ENCODE measurements around the gene MTMR11. TPM values are rescaled to one million over a fixed set of nuclear protein-coding genes. Genes with fewer than 3 reads are reported as not detected.
A peak's percentile ranks its signal among the peaks of the same experiment; 100 is the strongest.
"Not testable (repeated sequence)": the region's sequence is repeated elsewhere in the genome, so short reads cannot be mapped to it uniquely, and the experiment has no call there.

Gene MTMR11
- total and polyA plus RNA-seq, 10 of the 15 experiments (the other 5 are each of a cell fraction or from before 2014, with no cell fraction given): 0.35 to 1.1 (median 0.73) TPM

DNA sequence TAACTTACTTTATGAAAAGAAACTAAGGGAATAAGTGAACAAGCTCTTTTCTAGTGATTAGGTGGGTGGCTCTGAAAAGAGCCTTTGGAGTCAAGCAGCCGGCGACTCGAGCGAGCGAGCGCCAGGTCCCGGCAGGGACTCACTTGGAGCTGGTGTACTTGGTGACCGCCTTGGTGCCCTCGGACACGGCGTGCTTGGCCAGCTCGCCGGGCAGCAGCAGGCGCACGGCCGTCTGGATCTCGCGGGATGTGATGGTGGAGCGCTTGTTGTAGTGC is 50.6 kb downstream of the MTMR11 start:
- TF ChIP-seq SMARCA5 (IDR thresholded peaks at IDR 0.05) (0 out of 2 replicates have a peak, but pooled peaks have one; percentile 13), POLR2AphosphoS5 (IDR thresholded peaks at IDR 0.05; ENCODE audit: low read length) (peak; percentile 71; the same call in 1 of the 2 replicates), POLR2AphosphoS2 (IDR thresholded peaks at IDR 0.05; ENCODE audit: low read depth, low read length) (peak; percentile 61; the same call in 1 of the 2 replicates), MLLT1 (IDR thresholded peaks at IDR 0.05) (peak; percentile 90), CBX5 (IDR thresholded peaks at IDR 0.05; ENCODE audit: low read depth) (0 out of 2 replicates have a peak, but pooled peaks have one; percentile 13), CHD1 (IDR thresholded peaks at IDR 0.05; ENCODE audit: low read depth, low read length) (peak; percentile 82; the same call in 1 of the 2 replicates), POLR2A (IDR thresholded peaks at IDR 0.05; ENCODE audit: low read depth, low read length) (peak; percentile 37; the same call in 1 of the 2 replicates), LARP7 (IDR thresholded peaks at IDR 0.05) (0 out of 2 replicates have a peak, but pooled peaks have one; percentile 59), ZBED1 (IDR thresholded peaks at IDR 0.05; ENCODE audit: borderline replicate concordance) (peak; percentile 55; the same call in 1 of the 2 replicates), MTA3 (IDR thresholded peaks at IDR 0.05; ENCODE audit: borderline replicate concordance, low read length) (0 out of 2 replicates have a peak, but pooled peaks have one; percentile 91)
- TF ChIP-seq, protein P1, sequence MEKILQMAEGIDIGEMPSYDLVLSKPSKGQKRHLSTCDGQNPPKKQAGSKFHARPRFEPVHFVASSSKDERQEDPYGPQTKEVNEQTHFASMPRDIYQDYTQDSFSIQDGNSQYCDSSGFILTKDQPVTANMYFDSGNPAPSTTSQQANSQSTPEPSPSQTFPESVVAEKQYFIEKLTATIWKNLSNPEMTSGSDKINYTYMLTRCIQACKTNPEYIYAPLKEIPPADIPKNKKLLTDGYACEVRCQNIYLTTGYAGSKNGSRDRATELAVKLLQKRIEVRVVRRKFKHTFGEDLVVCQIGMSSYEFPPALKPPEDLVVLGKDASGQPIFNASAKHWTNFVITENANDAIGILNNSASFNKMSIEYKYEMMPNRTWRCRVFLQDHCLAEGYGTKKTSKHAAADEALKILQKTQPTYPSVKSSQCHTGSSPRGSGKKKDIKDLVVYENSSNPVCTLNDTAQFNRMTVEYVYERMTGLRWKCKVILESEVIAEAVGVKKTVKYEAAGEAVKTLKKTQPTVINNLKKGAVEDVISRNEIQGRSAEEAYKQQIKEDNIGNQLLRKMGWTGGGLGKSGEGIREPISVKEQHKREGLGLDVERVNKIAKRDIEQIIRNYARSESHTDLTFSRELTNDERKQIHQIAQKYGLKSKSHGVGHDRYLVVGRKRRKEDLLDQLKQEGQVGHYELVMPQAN (conservative IDR thresholded peaks at IDR 0.05): 0 out of 2 replicates have a peak, but pooled peaks have one; percentile 10
- POLR2A ChIA-PET: interaction anchor here (1.2 to 4.0 kb wide), 7 partner anchors 37 to 347 kb away, joined by 3 to 57 read pairs (median 19); partner anchors contain the start of genes SF3B4 and VPS45
- ATAC-seq; H2AFZ ChIP-seq (ENCODE audit: control insufficient read depth, low read depth, low read length); H3K36me3 ChIP-seq (ENCODE audit: control insufficient read depth in 2 of 2, insufficient read depth in 2 of 2, low read length in 1 of 2); in situ Hi-C loops (cut with MboI); H3K27me3 ChIP-seq (replicated peaks in 1 of 2; ENCODE audit: control insufficient read depth in 2 of 2, insufficient read depth in 2 of 2, low read length in 1 of 2); FAIRE-seq; DNase-seq (ENCODE audit: low read depth, low spot score); H3K4me1 ChIP-seq (ENCODE audit: control insufficient read depth, insufficient read depth, low read length); H3K9me3 ChIP-seq (replicated peaks; ENCODE audit: control insufficient read depth, insufficient read depth, low read length); H4K20me1 ChIP-seq (ENCODE audit: control insufficient read depth, insufficient read depth): not testable (repeated sequence)
- RAD21 ChIA-PET (ENCODE audit: unreplicated experiment): interaction anchor here (1.1 to 3.2 kb wide), 3 partner anchors 37 to 301 kb away, joined by 3 to 22 read pairs (median 4); no protein-coding TSS in a partner anchor
- BruUV-seq (replicated peaks): TSS peak; percentile 97
- H3K4me2 ChIP-seq (ENCODE audit: control insufficient read depth, insufficient read depth): peak overlapping the region; percentile 87
- WGBS (ENCODE audit: insufficient coverage, insufficient replicate concordance, low lambda C conversion rate, missing lambda C conversion rate): under 1% methylated on average over 19 of the region's 19 CpGs
- H3K4me3 ChIP-seq: peak overlapping the region; percentile 61
- CTCF ChIA-PET: interaction anchor here (1.1 to 1.4 kb wide), 3 partner anchors 42 to 301 kb away, joined by 3 to 5 read pairs (median 3); no protein-coding TSS in a partner anchor
- H3K79me2 ChIP-seq (ENCODE audit: control insufficient read depth, insufficient read depth, low read length): peaks cover 17% of the 10 kb centered on the region
- intact Hi-C loops (cut with micrococcal nuclease; ENCODE audit: unreplicated experiment): loop anchor here (1.0 kb wide), 1 partner anchor 274 kb away; no protein-coding TSS in a partner anchor
- peak overlapping the region; percentile 93 for H3K27ac ChIP-seq (ENCODE audit: control insufficient read depth, insufficient read depth)
- H3K9ac ChIP-seq (ENCODE audit: control insufficient read depth, insufficient read depth, low read length): peak overlapping the region; percentile 85
- SMC1A ChIA-PET (ENCODE audit: uncharacterized antibody, unreplicated experiment): interaction anchor here (0.9 to 3.3 kb wide), 3 partner anchors 42 to 61 kb away, joined by 3 to 15 read pairs (median 10); no protein-coding TSS in a partner anchor

Data from GM12878 (cell line).